ENCODE results near the gene CELF2.

Gene CELF2

GRCh38 chr10:11150879-11151415, 133.3 kb downstream of the CELF2 start:
- DNase-seq (ENCODE audit: insufficient read length, low spot score) (no peak), FAIRE-seq (no peak)
- no peak for TF ChIP-seq CTCF (IDR thresholded peaks at IDR 0.05; ENCODE audit: insufficient read depth, missing control alignments)

- TF ChIP-seq CTCF (IDR thresholded peaks at IDR 0.05; ENCODE audit: insufficient read depth, missing control alignments): no peak
- no peak for FAIRE-seq
- DNase-seq (ENCODE audit: insufficient read length, low spot score): no peak
Measured at GRCh38 chr10:11152801-11153200, 135.1 kb downstream of the CELF2 start.

- DNase-seq (ENCODE audit: insufficient read length, low spot score) (no peak), FAIRE-seq (no peak)
- TF ChIP-seq CTCF (IDR thresholded peaks at IDR 0.05; ENCODE audit: insufficient read depth, missing control alignments): no peak
Measured at GRCh38 chr10:11153245-11153644, 135.6 kb downstream of the CELF2 start.

GRCh38 chr10:11153766-11154165, 136.1 kb downstream of the CELF2 start:
- FAIRE-seq: no peak

GRCh38 chr10:11154333-11154732, 136.7 kb downstream of the CELF2 start:
- TF ChIP-seq CTCF (IDR thresholded peaks at IDR 0.05; ENCODE audit: insufficient read depth, missing control alignments): no peak
- FAIRE-seq: no peak

More at GRCh38 chr10:11153766-11154165, 136.1 kb downstream of the CELF2 start:
- no peak for TF ChIP-seq CTCF (IDR thresholded peaks at IDR 0.05; ENCODE audit: insufficient read depth, missing control alignments)
- no peak for DNase-seq (ENCODE audit: insufficient read length, low spot score)

GRCh38 chr10:11154849-11155498, 137.3 kb downstream of the CELF2 start:
- no peak for DNase-seq (ENCODE audit: insufficient read length, low spot score)
- no peak for FAIRE-seq
- TF ChIP-seq CTCF (IDR thresholded peaks at IDR 0.05; ENCODE audit: insufficient read depth, missing control alignments): no peak

More at GRCh38 chr10:11154333-11154732, 136.7 kb downstream of the CELF2 start:
- no peak for DNase-seq (ENCODE audit: insufficient read length, low spot score)

- FAIRE-seq (no peak), DNase-seq (ENCODE audit: insufficient read length, low spot score) (no peak)
- TF ChIP-seq CTCF (IDR thresholded peaks at IDR 0.05; ENCODE audit: insufficient read depth, missing control alignments): no peak
Measured at GRCh38 chr10:11156480-11156879, 138.8 kb downstream of the CELF2 start.
